NT2/D1 (cell line): ENCODE data around the gene DSCAM.

Source experiments
- SUZ12 ChIP-seq: IDR thresholded peaks from 2 replicates; pipeline ENCODE4 v1.6.1; 2011; ENCODE audit not compliant: insufficient read length, insufficient read depth; ENCODE audit errors: extremely low read depth
- YY1 ChIP-seq: IDR thresholded peaks from 2 replicates; pipeline ENCODE4 v1.6.1; 2011; ENCODE audit not compliant: insufficient read length, insufficient read depth
- ZNF274 ChIP-seq: IDR thresholded peaks from 2 replicates; pipeline ENCODE4 v1.6.1; 2011; ENCODE audit warnings: mild to moderate bottlenecking, low read depth, low read length

GRCh38 chr21:40162075-40162474, 684.9 kb downstream of the DSCAM start:
- TF ChIP-seq ZNF274 (no peak), YY1 (no peak), SUZ12 (no peak)
